ENCODE results near the gene TIE1. TPM values are rescaled to one million over a fixed set of nuclear protein-coding genes. Genes with fewer than 3 reads are reported as not detected.

Gene TIE1
- total RNA-seq, 1 donor from 2014 or later, result 18.5 TPM

GRCh38 chr1:43348809-43349593 lies 48.2 kb downstream of the TIE1 start:
- intact Hi-C loops (cut with DNase I), result no loop called here

GRCh38 chr1:43349594-43350306 lies 49.0 kb downstream of the TIE1 start:
- peak; percentile 53 for ATAC-seq (ENCODE audit: poor library complexity)
- intact Hi-C loops (cut with DNase I), result no loop called here
- DNase-seq, result peak; percentile 64

More at GRCh38 chr1:43348809-43349593, 48.2 kb downstream of the TIE1 start:
- peak; percentile 90 for DNase-seq
- peak; percentile 91 for ATAC-seq (ENCODE audit: poor library complexity)

- intact Hi-C loops (cut with DNase I), result no loop called here
- ATAC-seq (ENCODE audit: poor library complexity), result no peak
- no peak for DNase-seq
Measured at GRCh38 chr1:43350976-43351375, 50.2 kb downstream of the TIE1 start.

GRCh38 chr1:43351421-43352350 lies 50.9 kb downstream of the TIE1 start:
- DNase-seq (no peak), ATAC-seq (ENCODE audit: poor library complexity) (no peak)
- intact Hi-C loops (cut with DNase I), result no loop called here

- intact Hi-C loops (cut with DNase I), result no loop called here
- DNase-seq (no peak), ATAC-seq (ENCODE audit: poor library complexity) (no peak)
Measured at GRCh38 chr1:43352351-43352705, 51.5 kb downstream of the TIE1 start.

GRCh38 chr1:43352881-43353280 lies 52.1 kb downstream of the TIE1 start:
- intact Hi-C loops (cut with DNase I), result no loop called here
- ATAC-seq (ENCODE audit: poor library complexity), result no peak
- DNase-seq, result no peak

- ATAC-seq (ENCODE audit: poor library complexity) (no peak), DNase-seq (no peak)
- intact Hi-C loops (cut with DNase I), result no loop called here
Measured at GRCh38 chr1:43354471-43354870, 53.7 kb downstream of the TIE1 start.

- ATAC-seq (ENCODE audit: poor library complexity) (no peak), DNase-seq (no peak)
- intact Hi-C loops (cut with DNase I), result no loop called here
Measured at GRCh38 chr1:43354936-43355335, 54.2 kb downstream of the TIE1 start.

- intact Hi-C loops (cut with DNase I), result no loop called here
- no peak for DNase-seq
Measured at GRCh38 chr1:43357251-43357650, 56.5 kb downstream of the TIE1 start.

GRCh38 chr1:43358121-43358745 lies 57.5 kb downstream of the TIE1 start:
- intact Hi-C loops (cut with DNase I), result no loop called here
- ATAC-seq (ENCODE audit: poor library complexity), result peak; percentile 55
- no peak for DNase-seq

More at GRCh38 chr1:43357251-43357650, 56.5 kb downstream of the TIE1 start:
- no peak for ATAC-seq (ENCODE audit: poor library complexity)

- intact Hi-C loops (cut with DNase I), result no loop called here
- peak; percentile 100 for DNase-seq
- ATAC-seq (ENCODE audit: poor library complexity), result peak; percentile 98
Measured at GRCh38 chr1:43358746-43359693, 58.2 kb downstream of the TIE1 start, which contains the start of gene CDC20. Gene CDC20 (plus strand): TSS chr1:43358981. CDS start chr1:43359216, 235 bp downstream.

- intact Hi-C loops (cut with DNase I), result no loop called here
- DNase-seq, result no peak
- no peak for ATAC-seq (ENCODE audit: poor library complexity)
Measured at GRCh38 chr1:43359696-43360095, 58.9 kb downstream of the TIE1 start.

GRCh38 chr1:43360616-43361015 lies 59.8 kb downstream of the TIE1 start:
- ATAC-seq (ENCODE audit: poor library complexity), result no peak
- no peak for DNase-seq
- intact Hi-C loops (cut with DNase I), result no loop called here

GRCh38 chr1:43363283-43363934 lies 62.6 kb downstream of the TIE1 start:
- DNase-seq (no peak), ATAC-seq (ENCODE audit: poor library complexity) (no peak)
- intact Hi-C loops (cut with DNase I), result no loop called here

GRCh38 chr1:43363935-43364525 lies 63.2 kb downstream of the TIE1 start:
- ATAC-seq (ENCODE audit: poor library complexity) (no peak), DNase-seq (no peak)
- intact Hi-C loops (cut with DNase I), result no loop called here

GRCh38 chr1:43365678-43366077 lies 64.9 kb downstream of the TIE1 start:
- intact Hi-C loops (cut with DNase I), result loop anchor here (5.0 kb wide), 1 partner anchor 128 kb away; no protein-coding TSS in a partner anchor
- ATAC-seq (ENCODE audit: poor library complexity), result no peak
- DNase-seq, result no peak

- no peak for ATAC-seq (ENCODE audit: poor library complexity)
- DNase-seq, result no peak
- intact Hi-C loops (cut with DNase I), result loop anchor here (5.0 kb wide), 1 partner anchor 129 kb away; no protein-coding TSS in a partner anchor
Measured at GRCh38 chr1:43366179-43366578, 65.4 kb downstream of the TIE1 start.
